DLD1 (cell line): ENCODE measurements around the gene ADAM23.

Source experiments
- in situ Hi-C: cut with HindIII; loops from 2 replicates; pipeline ENCODE4 v1.10.0; 2017; ENCODE audit warnings: low sequenced_read_pairs

ADAM23 gene

DNA sequence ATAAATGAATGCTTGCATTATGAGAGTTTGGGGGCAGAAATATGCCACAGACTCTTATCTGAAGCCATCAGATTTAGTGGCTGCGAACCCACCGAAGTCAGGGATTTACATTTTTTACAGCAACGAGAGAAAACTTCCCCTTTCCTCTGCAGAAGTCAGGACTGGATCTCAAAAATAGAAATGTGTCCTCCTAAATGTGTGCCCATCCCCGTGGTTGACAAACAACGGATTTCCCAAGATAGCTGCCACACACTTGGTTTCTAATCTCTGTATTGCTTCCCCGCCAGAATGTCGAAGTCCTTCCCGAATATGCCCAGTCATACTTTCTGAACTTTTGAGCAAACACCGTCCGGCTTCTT lies 879 bp upstream of the ADAM23 start:
- in situ Hi-C loops: no loop called here

DNA sequence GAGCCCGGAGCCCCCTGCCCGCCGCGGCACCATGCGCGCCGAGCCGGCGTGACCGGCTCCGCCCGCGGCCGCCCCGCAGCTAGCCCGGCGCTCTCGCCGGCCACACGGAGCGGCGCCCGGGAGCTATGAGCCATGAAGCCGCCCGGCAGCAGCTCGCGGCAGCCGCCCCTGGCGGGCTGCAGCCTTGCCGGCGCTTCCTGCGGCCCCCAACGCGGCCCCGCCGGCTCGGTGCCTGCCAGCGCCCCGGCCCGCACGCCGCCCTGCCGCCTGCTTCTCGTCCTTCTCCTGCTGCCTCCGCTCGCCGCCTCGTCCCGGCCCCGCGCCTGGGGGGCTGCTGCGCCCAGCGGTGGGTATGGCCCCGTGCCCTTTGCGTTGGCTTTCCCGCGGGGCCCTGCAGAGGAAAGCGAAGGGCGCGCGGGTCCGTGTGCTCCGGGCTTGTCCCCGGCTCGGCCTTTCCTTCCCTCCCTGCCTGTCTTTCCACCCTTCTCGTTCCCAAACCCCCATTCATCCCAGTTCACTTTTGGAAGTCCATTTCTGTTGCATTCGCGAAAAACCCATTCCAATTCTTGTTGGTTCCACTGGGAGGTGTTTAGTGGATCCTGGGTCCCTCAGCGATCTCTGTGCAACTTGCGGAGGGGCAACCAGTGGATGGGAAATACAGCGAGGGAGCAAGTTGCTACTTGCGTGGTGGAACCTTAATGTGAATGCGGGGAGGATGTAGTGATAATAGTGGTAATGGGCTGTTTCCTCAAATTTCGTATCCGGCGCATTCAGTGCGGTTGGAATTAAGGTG lies 599 bp downstream of the ADAM23 start:
- in situ Hi-C loops: no loop called here

DNA sequence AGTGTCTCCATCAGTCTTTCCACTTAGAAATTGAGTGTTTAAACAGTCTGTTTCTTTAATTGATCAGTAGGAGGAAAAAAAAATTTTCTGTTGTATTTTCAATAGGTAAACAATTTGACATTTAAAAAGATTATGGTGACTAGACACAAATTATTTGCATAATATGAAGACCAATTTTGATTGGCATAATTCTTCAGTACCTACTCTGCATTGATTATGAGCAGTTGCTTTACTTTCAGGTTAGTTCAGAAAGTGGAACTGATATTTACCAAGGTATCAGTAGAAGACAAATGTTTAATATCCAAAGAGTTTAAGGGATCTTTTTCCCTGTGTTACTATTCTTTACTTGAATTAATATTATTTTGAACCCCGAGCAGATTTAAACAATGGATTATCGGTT lies 2.6 kb downstream of the ADAM23 start:
- in situ Hi-C loops: no loop called here

DNA sequence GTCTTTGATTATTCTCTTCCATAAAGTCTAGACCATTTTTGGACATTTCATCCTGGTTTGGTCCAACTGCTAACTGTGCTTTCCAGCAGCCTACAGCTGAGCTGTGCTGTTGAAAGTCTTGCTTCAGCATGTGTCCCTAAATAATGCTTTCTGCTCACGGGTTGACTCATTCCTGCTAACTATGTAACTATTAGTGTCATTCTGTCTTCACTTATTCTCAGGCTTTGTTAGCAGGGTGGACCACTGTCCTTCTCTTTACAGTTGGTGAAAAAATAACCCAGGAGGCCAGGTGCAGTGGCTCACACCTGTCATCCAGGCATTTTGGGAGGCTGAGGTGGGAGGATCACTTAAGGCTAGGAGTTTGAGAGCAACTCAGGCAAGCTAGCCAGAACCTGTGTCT lies 8.9 kb downstream of the ADAM23 start:
- in situ Hi-C loops: no loop called here

DNA sequence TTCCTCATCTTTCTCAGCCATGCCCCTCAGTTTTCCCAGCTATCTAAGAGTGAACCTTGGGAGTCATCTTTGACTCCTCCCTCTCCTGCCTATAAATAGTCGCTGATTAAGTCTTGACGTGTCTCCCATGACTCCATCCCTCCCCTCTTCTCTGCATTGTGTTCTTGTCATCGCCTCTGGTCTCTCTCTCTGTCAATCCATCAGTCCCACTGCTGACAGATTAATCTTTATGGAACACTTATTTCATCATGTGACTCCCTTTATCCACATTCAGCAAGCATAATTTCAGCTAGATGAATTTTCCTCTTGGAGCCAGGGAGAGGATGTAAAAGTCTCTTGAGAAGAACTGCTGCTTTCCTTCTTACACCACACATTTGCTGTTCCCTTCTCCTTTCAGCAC lies 9.4 kb downstream of the ADAM23 start:
- in situ Hi-C loops: no loop called here

DNA sequence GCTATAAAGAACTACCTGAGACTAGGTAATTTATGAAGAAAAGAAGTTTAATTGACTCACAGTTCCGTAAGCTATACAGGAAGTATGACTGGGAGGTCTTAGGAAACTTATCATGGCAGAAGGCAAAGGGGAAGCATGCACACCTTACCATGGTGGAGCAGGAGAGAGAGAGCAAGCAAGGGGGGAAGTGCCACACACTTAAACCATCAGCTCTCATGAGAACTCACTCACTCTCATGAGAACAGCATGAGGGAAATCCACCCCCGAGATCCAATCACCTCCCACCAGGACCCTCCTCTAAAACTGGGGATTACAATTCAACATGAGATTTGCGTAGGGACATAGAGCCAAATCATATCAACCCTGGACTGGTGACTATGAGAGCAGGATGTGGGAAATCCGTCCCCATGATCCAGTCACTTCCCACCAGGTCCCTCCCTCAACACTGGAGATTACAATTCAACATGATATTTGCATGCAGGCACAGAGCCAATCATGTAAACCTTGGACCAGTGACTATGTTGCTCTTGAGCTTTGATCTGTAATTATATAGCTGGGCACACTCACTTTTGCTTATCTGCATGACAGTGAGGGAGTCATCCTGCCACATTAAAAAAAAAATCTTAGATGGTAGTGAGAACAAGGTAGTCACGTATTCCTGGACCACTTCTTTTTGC lies 12.9 kb downstream of the ADAM23 start:
- in situ Hi-C loops: no loop called here

DNA sequence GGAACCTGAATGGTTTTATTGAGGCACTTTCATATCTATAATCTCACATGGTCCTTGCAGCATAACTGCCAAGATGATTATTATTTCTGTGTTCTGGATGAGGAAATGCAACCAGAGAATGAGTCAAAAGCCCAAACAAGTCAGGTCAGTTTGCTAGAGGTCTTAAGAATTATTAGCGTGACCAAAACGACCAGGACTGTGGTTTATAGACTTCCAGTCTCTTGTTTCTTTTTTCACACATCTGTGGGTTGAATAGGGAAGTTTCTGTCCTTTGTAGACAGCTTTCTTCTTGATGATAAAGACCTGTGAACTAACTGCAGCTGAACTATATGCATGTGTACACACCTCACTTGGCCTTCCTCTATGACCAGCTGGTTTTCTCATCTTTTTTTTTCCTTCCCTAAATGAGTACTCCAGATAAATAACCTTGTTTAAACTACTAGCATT lies 13.9 kb downstream of the ADAM23 start:
- in situ Hi-C loops: no loop called here

DNA sequence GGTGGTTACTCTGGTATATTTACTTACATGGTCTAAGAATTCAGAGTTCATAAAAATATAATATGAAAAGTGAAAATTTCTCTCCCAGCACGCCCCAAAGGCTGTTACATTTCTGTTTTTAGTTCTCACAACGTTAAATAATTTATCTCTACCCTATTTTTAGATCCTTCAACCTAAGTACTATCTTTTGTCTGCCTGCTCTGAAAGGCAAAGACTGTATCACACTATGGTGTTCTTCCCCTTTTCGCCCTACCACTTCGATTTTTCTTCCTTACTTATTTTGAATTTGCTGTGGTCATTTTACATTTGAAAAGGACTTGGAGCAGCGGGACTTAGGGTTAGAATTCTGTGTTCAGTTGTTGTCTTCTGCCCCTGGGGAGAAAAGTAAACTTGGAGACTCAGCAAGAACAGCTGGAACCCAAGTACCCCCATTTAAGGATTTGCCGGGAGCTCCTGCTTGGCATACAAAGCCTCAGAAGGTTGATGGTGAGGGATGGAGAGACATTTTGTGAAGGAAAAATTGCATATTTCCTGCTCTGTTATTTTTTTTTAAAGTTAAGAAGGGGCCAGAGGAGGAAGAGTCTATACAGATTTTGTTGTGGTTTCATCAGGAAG lies 19.0 kb downstream of the ADAM23 start:
- in situ Hi-C loops: no loop called here

DNA sequence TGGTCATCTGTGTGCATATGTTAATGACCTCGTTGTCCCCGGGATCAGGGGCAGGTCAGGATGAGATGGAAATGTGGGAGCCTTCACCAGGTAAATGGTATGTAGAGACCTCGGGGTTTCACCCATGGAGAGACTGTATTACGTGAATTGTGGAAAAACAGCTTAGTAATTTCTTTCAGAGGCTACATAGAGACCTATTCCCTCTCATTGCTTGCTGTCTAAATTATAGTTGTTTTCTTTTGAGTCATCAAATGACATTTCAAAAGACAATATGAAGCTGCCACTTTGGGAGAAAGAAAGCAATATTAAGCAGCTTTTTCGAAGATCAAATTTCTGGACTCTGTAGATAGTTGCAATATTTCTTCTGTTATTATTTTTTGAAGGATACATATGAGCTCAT lies 20.4 kb downstream of the ADAM23 start:
- in situ Hi-C loops: no loop called here

DNA sequence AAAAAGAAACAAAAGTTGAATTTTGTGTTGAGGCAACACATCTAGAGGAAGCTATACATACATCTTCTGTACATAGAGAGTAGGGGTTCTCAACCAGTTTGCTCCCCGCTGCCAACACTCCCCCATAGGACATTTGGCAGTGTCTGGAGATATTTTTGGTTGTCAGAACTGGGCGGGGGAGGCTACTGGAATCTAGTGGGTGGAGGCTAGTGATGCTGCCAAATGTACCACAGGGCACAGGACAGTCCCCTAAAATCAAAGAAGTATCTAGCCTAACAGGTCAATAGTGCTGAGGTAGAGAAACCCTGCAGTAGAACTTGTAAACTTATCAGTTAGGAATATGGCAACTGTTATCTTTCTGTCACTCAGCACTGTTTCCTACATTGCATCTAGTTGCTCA lies 21.3 kb downstream of the ADAM23 start:
- in situ Hi-C loops: no loop called here

DNA sequence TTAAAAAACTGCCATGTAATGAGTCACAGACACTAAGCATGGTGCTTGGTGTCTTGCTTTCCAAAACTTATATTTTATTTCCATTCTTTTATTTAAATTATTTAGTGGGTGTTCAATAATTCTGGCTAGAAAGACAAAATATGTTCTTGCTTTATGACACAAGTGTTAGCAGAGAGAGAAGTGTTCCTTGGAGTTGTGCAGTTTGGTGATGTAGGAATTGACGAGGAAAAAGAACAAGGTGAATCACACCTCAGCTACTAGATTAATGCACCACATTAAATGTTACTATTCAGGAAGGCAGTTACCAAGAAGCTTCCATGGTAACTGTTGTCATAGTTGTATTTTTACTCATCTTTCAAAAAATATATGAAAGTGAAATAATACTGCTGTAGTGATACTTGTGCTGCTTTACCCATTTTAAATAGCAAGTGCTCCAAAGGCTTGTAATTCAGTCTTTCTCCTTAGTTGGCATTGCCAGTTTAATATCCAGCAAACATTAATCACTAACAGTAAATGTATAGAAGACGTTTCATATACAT lies 28.3 kb downstream of the ADAM23 start:
- in situ Hi-C loops: no loop called here

DNA sequence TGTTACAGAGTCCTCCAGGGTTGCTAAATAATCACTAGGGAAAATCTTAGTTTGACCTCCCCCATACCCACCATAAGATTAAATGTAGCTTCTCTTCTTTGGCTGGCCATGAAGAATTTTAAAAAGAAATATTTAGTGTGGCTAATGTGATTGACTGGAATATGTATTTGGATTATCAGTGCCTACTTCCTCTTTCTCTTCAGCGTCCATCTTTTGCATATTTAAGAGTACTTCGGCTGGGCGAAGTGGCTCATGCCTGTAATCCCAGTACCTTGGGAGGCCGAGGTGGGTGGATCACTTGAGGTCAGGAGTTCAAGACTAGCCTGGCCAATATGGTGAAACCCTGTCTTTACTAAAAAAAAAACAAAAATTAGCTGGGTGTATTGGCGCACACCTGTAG lies 28.8 kb downstream of the ADAM23 start:
- in situ Hi-C loops: no loop called here

DNA sequence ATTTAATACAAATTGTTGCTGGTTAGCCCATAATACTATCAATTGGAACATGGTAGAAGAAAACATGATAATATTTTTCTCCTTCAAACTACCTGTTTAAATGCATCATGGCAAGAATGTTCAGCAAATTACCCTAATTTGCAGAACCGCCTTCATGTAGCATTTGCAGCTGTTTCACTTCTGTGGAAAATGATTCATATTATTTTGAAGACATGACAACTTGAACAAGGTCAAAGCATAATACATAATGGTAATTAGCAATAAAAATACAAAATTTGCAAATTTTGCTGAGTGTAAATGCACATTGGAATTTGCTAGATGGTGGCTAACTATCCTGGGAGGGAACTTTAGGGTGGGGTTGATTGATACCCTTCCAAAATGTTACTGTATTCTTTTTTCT lies 30.8 kb downstream of the ADAM23 start:
- in situ Hi-C loops: no loop called here

DNA sequence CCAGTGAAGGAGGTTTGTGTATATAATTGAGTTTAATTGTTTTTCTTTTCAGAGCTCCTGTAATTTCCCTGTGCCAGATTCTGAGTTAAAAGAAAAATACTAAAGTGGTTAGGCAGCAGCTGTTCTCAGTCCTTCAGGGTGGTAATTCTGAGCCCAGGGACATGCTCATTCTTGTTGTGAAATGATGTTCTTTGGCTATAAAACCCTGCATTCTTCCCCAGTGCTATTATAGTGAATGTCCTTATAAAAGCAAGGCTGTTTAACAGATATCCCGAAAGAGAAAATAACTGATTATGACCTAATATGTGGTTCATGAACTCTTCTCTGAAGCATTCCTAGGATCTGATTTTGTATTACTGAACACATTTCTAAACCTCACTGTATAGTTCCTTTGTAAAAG lies 34.0 kb downstream of the ADAM23 start:
- in situ Hi-C loops: no loop called here

DNA sequence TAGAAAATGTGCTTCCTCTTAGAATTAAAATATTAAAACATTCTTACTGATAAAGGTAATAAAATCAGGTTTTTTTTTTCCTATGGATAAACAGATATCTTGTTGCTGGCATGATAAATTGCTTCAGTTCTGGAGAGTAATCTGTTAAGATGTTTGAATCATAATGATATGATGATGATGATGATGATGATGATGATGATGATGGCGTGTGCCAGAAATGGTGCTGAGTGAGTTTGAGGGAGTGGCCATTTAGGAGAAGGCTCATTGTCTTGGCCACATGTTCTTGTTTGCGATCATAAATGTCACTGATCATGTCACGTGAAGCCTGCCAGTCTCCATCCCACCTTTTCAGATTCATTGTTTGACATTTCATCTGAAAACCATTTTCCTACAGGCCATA lies 35.0 kb downstream of the ADAM23 start:
- in situ Hi-C loops: no loop called here

DNA sequence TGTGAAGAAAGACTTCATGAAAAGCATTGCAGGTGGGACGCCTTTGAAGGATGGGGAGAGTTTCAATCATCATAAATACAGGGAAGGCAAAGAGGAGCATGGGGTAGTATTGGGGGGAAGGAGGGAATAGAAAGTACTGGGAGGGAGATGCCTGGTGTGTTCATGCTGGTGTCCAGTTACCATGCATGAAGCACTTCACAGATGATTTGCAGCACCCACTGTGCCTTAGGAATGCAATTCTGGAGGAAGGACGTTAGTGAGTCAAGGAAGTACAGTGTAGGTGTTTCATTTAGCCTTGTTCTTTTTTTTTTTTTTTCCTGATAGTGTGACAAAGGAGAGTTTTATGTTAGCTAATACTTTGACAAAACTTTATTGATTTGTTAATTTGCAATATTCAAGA lies 36.8 kb downstream of the ADAM23 start:
- in situ Hi-C loops: no loop called here

DNA sequence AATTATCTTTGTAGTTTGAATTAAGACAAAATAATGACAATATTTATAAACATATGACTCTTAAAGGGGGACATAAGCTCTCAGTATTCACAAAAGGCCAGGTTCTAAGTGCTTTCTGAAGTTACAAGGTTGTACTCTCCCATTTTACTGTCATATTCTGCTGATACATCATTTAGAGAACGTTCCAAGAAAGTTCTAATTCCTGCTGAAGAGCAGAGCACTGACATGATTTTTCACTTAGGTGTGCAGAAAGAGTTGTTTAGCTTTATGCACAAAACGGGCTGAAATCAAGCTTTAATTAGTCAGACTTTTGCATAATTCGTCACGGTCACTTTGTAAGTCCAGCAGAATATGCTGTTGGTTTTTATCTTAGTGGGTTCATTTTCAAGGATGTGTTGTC lies 37.3 kb downstream of the ADAM23 start:
- in situ Hi-C loops: no loop called here

DNA sequence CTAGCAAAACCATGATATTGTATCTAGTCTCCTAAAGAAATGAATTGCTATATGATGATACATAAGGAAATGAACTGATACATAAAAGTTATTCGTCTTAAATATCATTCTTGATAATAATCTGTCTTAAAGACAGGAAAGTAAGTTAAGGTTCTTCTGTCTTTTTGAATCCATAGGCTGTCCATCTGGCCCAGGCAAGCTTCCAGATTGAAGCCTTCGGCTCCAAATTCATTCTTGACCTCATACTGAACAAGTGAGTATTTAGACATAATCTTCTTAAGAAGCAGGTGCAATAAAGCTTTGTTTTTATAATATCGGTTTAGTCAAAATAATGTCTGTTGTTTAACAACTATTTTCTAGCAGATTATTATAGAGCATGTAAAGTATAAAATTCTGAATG lies 37.7 kb downstream of the ADAM23 start:
- in situ Hi-C loops: no loop called here

DNA sequence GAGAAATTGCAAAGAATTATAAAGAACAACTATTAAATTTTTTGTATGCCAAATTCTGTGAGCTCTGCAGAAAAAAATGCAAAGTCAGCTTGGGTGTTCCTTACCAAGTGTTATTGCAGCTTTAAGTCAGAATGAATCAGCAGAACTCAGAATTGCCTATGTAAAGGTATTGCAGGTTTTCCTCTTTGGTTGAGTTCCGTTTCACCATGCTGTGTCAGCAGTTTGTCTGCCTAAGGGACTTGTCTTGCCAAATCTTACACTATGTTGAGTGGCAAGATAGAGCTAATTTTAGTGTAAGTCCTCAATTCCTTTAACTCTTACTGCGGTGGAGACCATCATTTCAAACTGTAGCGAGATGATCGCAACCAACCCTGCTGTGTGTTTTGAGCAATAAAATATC lies 38.8 kb downstream of the ADAM23 start:
- in situ Hi-C loops: no loop called here

DNA sequence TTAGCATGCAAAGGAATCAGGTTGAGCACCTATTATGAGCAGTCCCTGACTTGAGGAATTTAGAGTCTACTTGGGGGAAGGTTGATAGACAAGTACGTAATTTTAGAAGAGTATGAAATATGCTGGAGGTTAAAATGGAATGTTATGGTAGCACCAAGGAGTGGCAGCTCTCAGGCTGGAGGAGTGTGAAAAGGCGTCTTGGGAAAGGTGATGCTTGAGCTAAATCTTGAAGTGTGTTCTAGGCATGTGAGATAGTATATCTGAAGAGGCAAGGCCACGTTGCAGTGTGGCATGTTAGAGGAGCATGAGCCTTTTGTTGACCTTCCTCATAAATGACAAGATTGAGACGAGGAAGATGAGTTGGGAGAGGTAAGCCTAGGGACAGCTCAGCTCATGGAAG lies 39.3 kb downstream of the ADAM23 start:
- in situ Hi-C loops: no loop called here

DNA sequence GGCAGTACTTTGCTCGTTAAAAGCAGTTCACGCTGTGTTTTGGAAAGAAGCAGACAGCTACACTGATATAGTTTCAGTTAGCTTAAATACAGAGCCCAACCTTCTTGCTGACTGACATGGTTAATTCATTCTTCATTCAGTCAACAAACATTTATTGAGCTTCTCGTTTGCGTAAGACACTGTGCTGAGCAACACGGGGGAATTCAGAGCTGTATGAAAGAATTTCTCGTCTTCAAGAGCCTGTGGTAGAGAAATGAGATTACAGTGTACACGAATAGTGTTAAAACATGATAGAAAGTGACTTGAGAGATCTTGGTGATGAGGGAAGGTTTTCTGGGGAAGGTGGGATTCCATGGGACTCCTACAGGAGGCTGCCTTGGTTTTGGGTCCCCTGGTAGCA lies 44.7 kb downstream of the ADAM23 start:
- in situ Hi-C loops: no loop called here

DNA sequence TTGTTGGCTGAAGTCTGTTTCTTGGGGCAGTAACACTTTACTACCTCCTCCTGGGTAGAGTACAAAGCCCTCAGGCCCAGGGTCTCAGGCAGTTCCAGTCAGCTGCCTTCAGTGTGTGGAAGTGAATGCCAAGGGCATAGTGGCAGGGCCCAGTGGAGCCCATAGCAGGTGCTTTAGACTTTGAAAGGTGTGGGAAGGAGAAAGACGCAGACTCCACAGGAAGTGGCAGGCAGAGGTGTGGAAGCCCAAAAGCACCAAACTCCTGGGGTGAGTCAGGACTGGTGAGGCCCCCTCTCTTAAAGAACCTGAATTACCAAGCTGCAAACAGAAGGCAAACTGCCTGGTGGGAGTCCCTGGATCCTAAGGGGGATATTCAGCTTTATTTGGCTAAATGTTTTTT lies 45.3 kb downstream of the ADAM23 start:
- in situ Hi-C loops: no loop called here
